ENCODE data around the gene HSPBP1.

DNA sequence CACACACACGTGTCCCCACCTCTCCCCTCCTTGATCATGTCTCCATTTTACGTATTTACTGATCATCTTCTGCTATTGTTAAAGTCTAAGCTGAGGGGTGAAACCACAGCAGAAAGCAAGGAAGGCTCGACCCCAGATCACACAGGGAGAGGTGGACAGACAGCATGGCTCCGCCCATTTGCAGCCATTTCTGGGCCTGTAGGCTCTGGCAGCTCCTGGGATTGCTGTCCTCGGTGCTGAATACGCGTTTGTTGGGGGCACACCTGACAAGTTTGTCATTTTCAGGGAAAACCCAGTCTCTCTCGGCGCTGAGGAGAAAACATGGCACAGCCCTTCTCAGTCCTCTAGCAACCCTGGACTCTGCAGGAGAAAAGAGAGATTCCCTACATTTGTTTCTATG is 59.4 kb downstream of the HSPBP1 start:
- TF ChIP-seq, protein P1, sequence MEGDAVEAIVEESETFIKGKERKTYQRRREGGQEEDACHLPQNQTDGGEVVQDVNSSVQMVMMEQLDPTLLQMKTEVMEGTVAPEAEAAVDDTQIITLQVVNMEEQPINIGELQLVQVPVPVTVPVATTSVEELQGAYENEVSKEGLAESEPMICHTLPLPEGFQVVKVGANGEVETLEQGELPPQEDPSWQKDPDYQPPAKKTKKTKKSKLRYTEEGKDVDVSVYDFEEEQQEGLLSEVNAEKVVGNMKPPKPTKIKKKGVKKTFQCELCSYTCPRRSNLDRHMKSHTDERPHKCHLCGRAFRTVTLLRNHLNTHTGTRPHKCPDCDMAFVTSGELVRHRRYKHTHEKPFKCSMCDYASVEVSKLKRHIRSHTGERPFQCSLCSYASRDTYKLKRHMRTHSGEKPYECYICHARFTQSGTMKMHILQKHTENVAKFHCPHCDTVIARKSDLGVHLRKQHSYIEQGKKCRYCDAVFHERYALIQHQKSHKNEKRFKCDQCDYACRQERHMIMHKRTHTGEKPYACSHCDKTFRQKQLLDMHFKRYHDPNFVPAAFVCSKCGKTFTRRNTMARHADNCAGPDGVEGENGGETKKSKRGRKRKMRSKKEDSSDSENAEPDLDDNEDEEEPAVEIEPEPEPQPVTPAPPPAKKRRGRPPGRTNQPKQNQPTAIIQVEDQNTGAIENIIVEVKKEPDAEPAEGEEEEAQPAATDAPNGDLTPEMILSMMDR (IDR thresholded peaks at IDR 0.05 in 4 of 5, conservative IDR thresholded peaks at IDR 0.05 in 1 of 5), result no peak
- no peak for TF ChIP-seq POLR2A (IDR thresholded peaks at IDR 0.05)
